ENCODE results near the gene HSPBP1. TPM values are rescaled to one million over a fixed set of nuclear protein-coding genes. Genes with fewer than 3 reads are reported as not detected.

The HSPBP1 gene
- total RNA-seq, 2 donors from 2014 or later, result 12.5 to 51.1 TPM

- Histone ChIP-seq H3K4me1 (peaks cover 36% of the 10 kb centered on the region), H3K36me3 (replicated peaks in 1 of 2; ENCODE audit: insufficient read depth in 1 of 2, low read depth in 2 of 2) (no peaks in the 10 kb centered on the region), H3K27ac (no peak overlapping the region), H3K9me3 (no peaks in the 10 kb centered on the region), H3K4me3 (no peak overlapping the region), H3K27me3 (no peaks in the 10 kb centered on the region)
- TF ChIP-seq, protein P1, sequence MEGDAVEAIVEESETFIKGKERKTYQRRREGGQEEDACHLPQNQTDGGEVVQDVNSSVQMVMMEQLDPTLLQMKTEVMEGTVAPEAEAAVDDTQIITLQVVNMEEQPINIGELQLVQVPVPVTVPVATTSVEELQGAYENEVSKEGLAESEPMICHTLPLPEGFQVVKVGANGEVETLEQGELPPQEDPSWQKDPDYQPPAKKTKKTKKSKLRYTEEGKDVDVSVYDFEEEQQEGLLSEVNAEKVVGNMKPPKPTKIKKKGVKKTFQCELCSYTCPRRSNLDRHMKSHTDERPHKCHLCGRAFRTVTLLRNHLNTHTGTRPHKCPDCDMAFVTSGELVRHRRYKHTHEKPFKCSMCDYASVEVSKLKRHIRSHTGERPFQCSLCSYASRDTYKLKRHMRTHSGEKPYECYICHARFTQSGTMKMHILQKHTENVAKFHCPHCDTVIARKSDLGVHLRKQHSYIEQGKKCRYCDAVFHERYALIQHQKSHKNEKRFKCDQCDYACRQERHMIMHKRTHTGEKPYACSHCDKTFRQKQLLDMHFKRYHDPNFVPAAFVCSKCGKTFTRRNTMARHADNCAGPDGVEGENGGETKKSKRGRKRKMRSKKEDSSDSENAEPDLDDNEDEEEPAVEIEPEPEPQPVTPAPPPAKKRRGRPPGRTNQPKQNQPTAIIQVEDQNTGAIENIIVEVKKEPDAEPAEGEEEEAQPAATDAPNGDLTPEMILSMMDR (IDR thresholded peaks at IDR 0.05), result no peak
- TF ChIP-seq POLR2A (IDR thresholded peaks at IDR 0.05), result no peak
- WGBS, 2 donors, result 60 to 85% methylated on average over 7 of the region's 7 CpGs
- ATAC-seq, result no peak
- no peak for DNase-seq
- intact Hi-C loops (cut with DNase I), result no loop called here
These were observed 66.4 kb downstream of the HSPBP1 start for GRCh38 chr19:55213547-55213946.

- no peak for TF ChIP-seq POLR2A (IDR thresholded peaks at IDR 0.05)
- TF ChIP-seq, protein P1 (IDR thresholded peaks at IDR 0.05), result peak in 2 of 7 experiments; percentile 1 to 10
- WGBS, 2 donors, result 79% methylated on average over 3 of the region's 3 CpGs
- Histone ChIP-seq H3K27ac (no peak overlapping the region), H3K4me3 (no peak overlapping the region), H3K36me3 (replicated peaks in 1 of 2; ENCODE audit: insufficient read depth in 1 of 2, low read depth in 2 of 2) (no peaks in the 10 kb centered on the region), H3K27me3 (no peaks in the 10 kb centered on the region), H3K9me3 (no peaks in the 10 kb centered on the region), H3K4me1 (peaks cover 37% of the 10 kb centered on the region)
- DNase-seq (peak in 1 of 4 donors; percentile 21), ATAC-seq (no peak)
- intact Hi-C loops (cut with DNase I), result no loop called here
These were observed 67.5 kb downstream of the HSPBP1 start for GRCh38 chr19:55212447-55212846.

Small RNA genes within 50 kb of the gene (microRNA-seq; reads per million reads assigned to microRNA genes)
- gene MIR6802 (ENCODE audit: borderline number of aligned reads in 2 of 2, borderline replicate concordance in 2 of 2) (0 to 1.9 reads per million in 2 donors), gene MIR6803 (ENCODE audit: borderline number of aligned reads in 2 of 2, borderline replicate concordance in 2 of 2) (5.6 to 11.2 reads per million in 2 donors), gene MIR6804 (ENCODE audit: borderline number of aligned reads in 2 of 2, borderline replicate concordance in 2 of 2) (0 to 0.47 reads per million in 2 donors)

Small RNA genes within 50 kb of the gene (small RNA-seq; reads per million reads assigned to genes)
- not detected for gene MIR6802
- not detected for gene MIR6803
- not detected for gene MIR6804

Other genes with a start within 250 kb of the HSPBP1 start
- gene GP6, start 241.8 kb downstream of the HSPBP1 start, total RNA-seq, result under 1 TPM in 1 of 2 donors, not detected in 1; 0.78 TPM
- 10 to 100 TPM; 18.4 to 20.4 TPM for gene RDH13, start 217.0 kb downstream of the HSPBP1 start, total RNA-seq
- 10 to 100 TPM; 22.1 to 23.3 TPM for gene EPS8L1, start 204.2 kb downstream of the HSPBP1 start, total RNA-seq
- gene PPP1R12C, start 162.5 kb downstream of the HSPBP1 start, total RNA-seq, result 100 to 1,000 TPM in 1 of 2 donors, 10 to 100 TPM in 1; 81.2 to 135 TPM
- not detected for gene TNNT1, start 130.9 kb downstream of the HSPBP1 start, total RNA-seq
- not detected for gene TNNI3, start 122.4 kb downstream of the HSPBP1 start, total RNA-seq
- 1 to 10 TPM; 1.6 TPM for gene DNAAF3, start 113.5 kb downstream of the HSPBP1 start, total RNA-seq
- gene SYT5, start 99.8 kb downstream of the HSPBP1 start, total RNA-seq, result under 1 TPM in 1 of 2 donors, not detected in 1; 0.26 TPM
- gene PTPRH, start 70.6 kb downstream of the HSPBP1 start, total RNA-seq, result 10 to 100 TPM; 14.8 to 15.8 TPM
- gene TMEM86B, start 51.3 kb downstream of the HSPBP1 start, total RNA-seq, result 1 to 10 TPM; 1.6 to 3.0 TPM
- gene PPP6R1, start 21.1 kb downstream of the HSPBP1 start, total RNA-seq, result 10 to 100 TPM; 19.2 to 20.8 TPM
- 1 to 10 TPM in 1 of 2 donors, under 1 TPM in 1; 0.66 to 1.0 TPM for gene BRSK1, start 3.9 kb upstream of the HSPBP1 start, total RNA-seq
- 1 to 10 TPM in 1 of 2 donors, not detected in 1; 1.0 TPM for gene TMEM150B, start 45.2 kb upstream of the HSPBP1 start, total RNA-seq
- 10 to 100 TPM; 14.8 to 17.6 TPM for gene KMT5C, start 59.8 kb upstream of the HSPBP1 start, total RNA-seq
- gene COX6B2, start 74.6 kb upstream of the HSPBP1 start, total RNA-seq, result 1 to 10 TPM in 1 of 2 donors, not detected in 1; 1.6 TPM
- not detected for gene GARIN5B, start 83.2 kb upstream of the HSPBP1 start, total RNA-seq
- gene IL11, start 90.4 kb upstream of the HSPBP1 start, total RNA-seq, result not detected
- gene TMEM190, start 96.7 kb upstream of the HSPBP1 start, total RNA-seq, result not detected
- gene TMEM238, start 104.2 kb upstream of the HSPBP1 start, total RNA-seq, result 10 to 100 TPM; 12.5 to 53.4 TPM
- gene RPL28, start 105.8 kb upstream of the HSPBP1 start, total RNA-seq, result 100 to 1,000 TPM; 113 to 268 TPM
- gene UBE2S, start 127.7 kb upstream of the HSPBP1 start, total RNA-seq, result 1 to 10 TPM; 6.5 to 7.9 TPM
- gene SHISA7, start 163.2 kb upstream of the HSPBP1 start, total RNA-seq, result not detected
- gene ISOC2, start 181.5 kb upstream of the HSPBP1 start, total RNA-seq, result 10 to 100 TPM; 38.4 to 75.8 TPM
- not detected for gene C19orf85, start 184.6 kb upstream of the HSPBP1 start, total RNA-seq
- gene ZNF628, start 196.5 kb upstream of the HSPBP1 start, total RNA-seq, result 1 to 10 TPM; 3.4 to 8.2 TPM
- gene NAT14, start 205.1 kb upstream of the HSPBP1 start, total RNA-seq, result 1 to 10 TPM; 4.2 to 8.2 TPM
- gene SSC5D, start 208.3 kb upstream of the HSPBP1 start, total RNA-seq, result 1 to 10 TPM; 2.6 to 3.3 TPM